ENCODE results near the gene PPP2R5C.
"Not testable (repeated sequence)": the region's sequence is repeated elsewhere in the genome, so short reads cannot be mapped to it uniquely, and the experiment has no call there.

PPP2R5C gene

GRCh38 chr14:101761032-101761880 lies at the start of gene PPP2R5C:
Gene PPP2R5C (plus strand): TSS chr14:101761709. CDS start chr14:101761894, 185 bp downstream.
- H3K27me3 ChIP-seq (ENCODE audit: control insufficient read depth, insufficient read depth, low read length), result no peaks in the 10 kb centered on the region
- H3K27ac ChIP-seq (ENCODE audit: low read depth, low read length), result peak within 1 kb of the TSS; percentile 98
- H3K4me3 ChIP-seq (ENCODE audit: low read length), result peak within 1 kb of the TSS; percentile 100
- H3K9ac ChIP-seq (ENCODE audit: low read length), result peak within 1 kb of the TSS; percentile 100
- H3K4me1 ChIP-seq (ENCODE audit: control insufficient read depth, insufficient read depth, low read length), result no peaks in the 10 kb centered on the region
- no peaks in the 10 kb centered on the region for H3K36me3 ChIP-seq (ENCODE audit: control insufficient read depth, insufficient read depth, low read length)

GRCh38 chr14:101711857-101712233 lies 49.7 kb upstream of the PPP2R5C start:
- H3K27ac ChIP-seq (ENCODE audit: low read depth, low read length); H3K4me1 ChIP-seq (ENCODE audit: control insufficient read depth, insufficient read depth, low read length); H3K27me3 ChIP-seq (ENCODE audit: control insufficient read depth, insufficient read depth, low read length); H3K9ac ChIP-seq (ENCODE audit: low read length); H3K36me3 ChIP-seq (ENCODE audit: control insufficient read depth, insufficient read depth, low read length); H3K4me3 ChIP-seq (ENCODE audit: low read length): not testable (repeated sequence)

GRCh38 chr14:101712341-101712740 lies 49.2 kb upstream of the PPP2R5C start:
- H3K27ac ChIP-seq (ENCODE audit: low read depth, low read length); H3K36me3 ChIP-seq (ENCODE audit: control insufficient read depth, insufficient read depth, low read length); H3K27me3 ChIP-seq (ENCODE audit: control insufficient read depth, insufficient read depth, low read length); H3K9ac ChIP-seq (ENCODE audit: low read length); H3K4me1 ChIP-seq (ENCODE audit: control insufficient read depth, insufficient read depth, low read length); H3K4me3 ChIP-seq (ENCODE audit: low read length): not testable (repeated sequence)

GRCh38 chr14:101713091-101713490 lies 48.4 kb upstream of the PPP2R5C start:
- H3K27ac ChIP-seq (ENCODE audit: low read depth, low read length); H3K4me1 ChIP-seq (ENCODE audit: control insufficient read depth, insufficient read depth, low read length); H3K36me3 ChIP-seq (ENCODE audit: control insufficient read depth, insufficient read depth, low read length); H3K4me3 ChIP-seq (ENCODE audit: low read length); H3K9ac ChIP-seq (ENCODE audit: low read length); H3K27me3 ChIP-seq (ENCODE audit: control insufficient read depth, insufficient read depth, low read length): not testable (repeated sequence)

GRCh38 chr14:101713621-101714349 lies 47.7 kb upstream of the PPP2R5C start:
- Histone ChIP-seq H3K27ac (ENCODE audit: low read depth, low read length) (no peak overlapping the region), H3K4me1 (ENCODE audit: control insufficient read depth, insufficient read depth, low read length) (no peaks in the 10 kb centered on the region), H3K27me3 (ENCODE audit: control insufficient read depth, insufficient read depth, low read length) (no peaks in the 10 kb centered on the region), H3K4me3 (ENCODE audit: low read length) (no peak overlapping the region), H3K9ac (ENCODE audit: low read length) (no peak overlapping the region), H3K36me3 (ENCODE audit: control insufficient read depth, insufficient read depth, low read length) (no peaks in the 10 kb centered on the region)

GRCh38 chr14:101714394-101714793 lies 47.1 kb upstream of the PPP2R5C start:
- no peak overlapping the region for H3K27ac ChIP-seq (ENCODE audit: low read depth, low read length)
- no peak overlapping the region for H3K9ac ChIP-seq (ENCODE audit: low read length)
- no peaks in the 10 kb centered on the region for H3K4me1 ChIP-seq (ENCODE audit: control insufficient read depth, insufficient read depth, low read length)
- no peaks in the 10 kb centered on the region for H3K36me3 ChIP-seq (ENCODE audit: control insufficient read depth, insufficient read depth, low read length)
- H3K4me3 ChIP-seq (ENCODE audit: low read length), result no peak overlapping the region
- H3K27me3 ChIP-seq (ENCODE audit: control insufficient read depth, insufficient read depth, low read length), result no peaks in the 10 kb centered on the region

- no peaks in the 10 kb centered on the region for H3K4me1 ChIP-seq (ENCODE audit: control insufficient read depth, insufficient read depth, low read length)
- H3K27me3 ChIP-seq (ENCODE audit: control insufficient read depth, insufficient read depth, low read length), result no peaks in the 10 kb centered on the region
- no peaks in the 10 kb centered on the region for H3K36me3 ChIP-seq (ENCODE audit: control insufficient read depth, insufficient read depth, low read length)
- H3K9ac ChIP-seq (ENCODE audit: low read length), result no peak overlapping the region
- no peak overlapping the region for H3K4me3 ChIP-seq (ENCODE audit: low read length)
- H3K27ac ChIP-seq (ENCODE audit: low read depth, low read length), result no peak overlapping the region
Measured at GRCh38 chr14:101715210-101716076, 46.1 kb upstream of the PPP2R5C start.

- H3K36me3 ChIP-seq (ENCODE audit: control insufficient read depth, insufficient read depth, low read length), result no peaks in the 10 kb centered on the region
- no peaks in the 10 kb centered on the region for H3K27me3 ChIP-seq (ENCODE audit: control insufficient read depth, insufficient read depth, low read length)
- no peak overlapping the region for H3K4me3 ChIP-seq (ENCODE audit: low read length)
- H3K4me1 ChIP-seq (ENCODE audit: control insufficient read depth, insufficient read depth, low read length), result no peaks in the 10 kb centered on the region
- H3K27ac ChIP-seq (ENCODE audit: low read depth, low read length), result no peak overlapping the region
- H3K9ac ChIP-seq (ENCODE audit: low read length), result no peak overlapping the region
Measured at GRCh38 chr14:101716077-101716950, 45.2 kb upstream of the PPP2R5C start.

GRCh38 chr14:101716956-101717662 lies 44.4 kb upstream of the PPP2R5C start:
- no peak overlapping the region for H3K9ac ChIP-seq (ENCODE audit: low read length)
- no peak overlapping the region for H3K27ac ChIP-seq (ENCODE audit: low read depth, low read length)
- no peaks in the 10 kb centered on the region for H3K4me1 ChIP-seq (ENCODE audit: control insufficient read depth, insufficient read depth, low read length)
- H3K4me3 ChIP-seq (ENCODE audit: low read length), result no peak overlapping the region
- H3K27me3 ChIP-seq (ENCODE audit: control insufficient read depth, insufficient read depth, low read length), result no peaks in the 10 kb centered on the region
- H3K36me3 ChIP-seq (ENCODE audit: control insufficient read depth, insufficient read depth, low read length), result no peaks in the 10 kb centered on the region

- H3K27ac ChIP-seq (ENCODE audit: low read depth, low read length), result no peak overlapping the region
Measured at GRCh38 chr14:101717663-101718490, 43.6 kb upstream of the PPP2R5C start.

More at GRCh38 chr14:101717663-101718490, 43.6 kb upstream of the PPP2R5C start:
- Histone ChIP-seq H3K4me3 (ENCODE audit: low read length) (no peak overlapping the region), H3K36me3 (ENCODE audit: control insufficient read depth, insufficient read depth, low read length) (no peaks in the 10 kb centered on the region), H3K9ac (ENCODE audit: low read length) (no peak overlapping the region), H3K27me3 (ENCODE audit: control insufficient read depth, insufficient read depth, low read length) (no peaks in the 10 kb centered on the region), H3K4me1 (ENCODE audit: control insufficient read depth, insufficient read depth, low read length) (no peaks in the 10 kb centered on the region)

Data from rectal smooth muscle tissue (tissue), 1 donor.